Lung (tissue), 12 donors: Measurements from ENCODE around the gene MVB12A. TPM values are rescaled to one million over a fixed set of nuclear protein-coding genes. Genes with fewer than 3 reads are reported as not detected.

Source experiments
- ATAC-seq: fragments of 200-7000 bp; cut with Tn5 transposase; one replicate; pipeline ENCODE4 v1.9.1; 2020; ENCODE audit warnings: moderate number of reproducible peaks; ENCODE audit not compliant: insufficient read depth, low FRiP score
- DNase-seq, 3 donors: peaks; one replicate each; pipeline ENCODE4 v3.0.0-alpha.2; 2013 to 2017
- H3K27ac ChIP-seq, 2 donors: one replicate each; pipeline ENCODE4 v1.5.1; 2013; ENCODE audit warnings: mild to moderate bottlenecking in 2 of 2, moderate library complexity in 2 of 2, control low read depth in 1 of 2, inconsistent platforms in 1 of 2, low read depth in 1 of 2, low read length in 1 of 2
- H3K27me3 ChIP-seq, 3 donors: one replicate each; pipeline ENCODE4 v1.5.1; 2013; ENCODE audit warnings: low read length in 2 of 3; ENCODE audit not compliant: control insufficient read depth in 3 of 3, insufficient read depth in 3 of 3
- H3K36me3 ChIP-seq, 4 donors: one replicate each; pipeline ENCODE4 v1.5.1; 2013; ENCODE audit warnings: low read length in 4 of 4, mild to moderate bottlenecking in 1 of 4, moderate library complexity in 1 of 4; ENCODE audit not compliant: control insufficient read depth in 4 of 4, insufficient read depth in 4 of 4
- H3K4me1 ChIP-seq, 5 donors: one replicate each; pipeline ENCODE4 v1.5.1; 2013; ENCODE audit warnings: low read length in 5 of 5, mild to moderate bottlenecking in 2 of 5, moderate library complexity in 1 of 5; ENCODE audit not compliant: control insufficient read depth in 5 of 5, insufficient read depth in 5 of 5
- H3K4me3 ChIP-seq: one replicate; pipeline ENCODE4 v1.5.1; 2013; ENCODE audit warnings: mild to moderate bottlenecking, control low read depth, moderate library complexity
- H3K9ac ChIP-seq, 2 donors: one replicate each; pipeline ENCODE4 v1.5.1; 2013; ENCODE audit warnings: low read length in 2 of 2, control low read depth in 1 of 2; ENCODE audit not compliant: insufficient read depth in 1 of 2
- H3K9me3 ChIP-seq, 4 donors: one replicate each; pipeline ENCODE4 v1.5.1; 2013; ENCODE audit warnings: low read length in 3 of 4, mild to moderate bottlenecking in 1 of 4, moderate library complexity in 1 of 4; ENCODE audit not compliant: control insufficient read depth in 4 of 4, insufficient read depth in 3 of 4
- CTCF ChIP-seq: IDR thresholded peaks from 2 replicates; pipeline ENCODE4 v1.5.1; 2012; ENCODE audit warnings: mild to moderate bottlenecking; ENCODE audit errors: control extremely low read depth, extremely low read depth
- WGBS, 2 donors: extraction: QIAGEN DNeasy Blood & Tissue Kit; methylation state at CpG; one replicate each; pipeline ENCODE4 v1.1.7; 2013; 5-methylcytosine and 5-hydroxymethylcytosine counted together
- polyA plus RNA-seq, 2 donors: library from polyadenylated mRNA; stranded (reverse); fragments of 200-250 nt; gene quantifications; one replicate each; pipeline ENCODE4 v1.2.1, GENCODE V29; 2013
- total RNA-seq, 2 donors: library from RNA; depleted of rRNA in 1 of 2; stranded (reverse); fragments of >200 nt in 1 of 2; gene quantifications; one replicate each; pipeline ENCODE4 v1.2.1, GENCODE V29; 2014 to 2021
- donor health status: control.
- donor health status: control.
- donor health status: Bipolar disorder and iron deficiency.
- donor health status: healthy.
- donor health status: DM: yes; HTN: yes; CAD: no.

MVB12A gene
- total and polyA plus RNA-seq, 4 donors: 28.5 to 66.9 (median 60.8) TPM

- ATAC-seq (no peak), DNase-seq (no peak)
- WGBS, 2 donors: 17 to 35% methylated on average over 2 of the region's 2 CpGs
- H3K9me3 ChIP-seq: no peaks in the 10 kb centered on the region
- H3K36me3 ChIP-seq: peaks cover 0 to 2% (median 0%) of the 10 kb centered on the region in 4 donors
- H3K4me3 ChIP-seq: no peak overlapping the region
- no peaks in the 10 kb centered on the region for H3K27me3 ChIP-seq
- peaks cover 0 to 7% (median 2%) of the 10 kb centered on the region in 5 donors for H3K4me1 ChIP-seq
- H3K27ac ChIP-seq: peak overlapping the region; percentile 5 to 40
- no peak overlapping the region for H3K9ac ChIP-seq
- no peak for TF ChIP-seq CTCF
Measured at GRCh38 chr19:17406887-17407196, 13.0 kb upstream of the MVB12A start.

- no peaks in the 10 kb centered on the region for H3K27me3 ChIP-seq
- H3K9me3 ChIP-seq: no peaks in the 10 kb centered on the region
- 89% methylated on average over 9 of the region's 9 CpGs for WGBS, 2 donors
- H3K9ac ChIP-seq: no peak overlapping the region
- no peak for TF ChIP-seq CTCF
- peaks cover 0 to 2% (median 0%) of the 10 kb centered on the region in 4 donors for H3K36me3 ChIP-seq
- H3K4me1 ChIP-seq: peaks cover 0 to 11% (median 2%) of the 10 kb centered on the region in 5 donors
- ATAC-seq: no peak
- DNase-seq: no peak
- no peak overlapping the region for H3K27ac ChIP-seq
- no peak overlapping the region for H3K4me3 ChIP-seq
Measured at GRCh38 chr19:17409990-17410389, 9.9 kb upstream of the MVB12A start.

GRCh38 chr19:17411801-17412200, 8.0 kb upstream of the MVB12A start:
- H3K27me3 ChIP-seq: no peaks in the 10 kb centered on the region
- DNase-seq (no peak), ATAC-seq (no peak)
- H3K27ac ChIP-seq: peak overlapping the region in 1 of 2 donors; percentile 44
- peaks cover under 1 to 10% (median 3%) of the 10 kb centered on the region in 5 donors for H3K4me1 ChIP-seq
- no peak overlapping the region for H3K4me3 ChIP-seq
- no peaks in the 10 kb centered on the region for H3K9me3 ChIP-seq
- H3K36me3 ChIP-seq: peaks cover 0 to 2% (median 0%) of the 10 kb centered on the region in 4 donors
- 77 to 79% methylated on average over 11 of the region's 11 CpGs for WGBS, 2 donors
- H3K9ac ChIP-seq: no peak overlapping the region
- no peak for TF ChIP-seq CTCF

GRCh38 chr19:17414097-17414496, 5.8 kb upstream of the MVB12A start:
- H3K4me1 ChIP-seq: peaks cover 2 to 14% (median 4%) of the 10 kb centered on the region in 5 donors

More at GRCh38 chr19:17414097-17414496, 5.8 kb upstream of the MVB12A start:
- Histone ChIP-seq H3K9me3 (no peaks in the 10 kb centered on the region), H3K4me3 (no peak overlapping the region), H3K27ac (no peak overlapping the region), H3K36me3 (peaks cover 0 to 2% (median 0%) of the 10 kb centered on the region in 4 donors), H3K27me3 (no peaks in the 10 kb centered on the region), H3K9ac (no peak overlapping the region)
- DNase-seq: no peak
- ATAC-seq: no peak
- WGBS, 2 donors: 89 to 94% methylated on average over 8 of the region's 8 CpGs
- no peak for TF ChIP-seq CTCF
